BLaER1 treated with 17β-estradiol and CSF1 and Interleukin-3, amounts not matched to agents 10 nM and 100 nM (cell line): ENCODE data around the gene ZNF557.
"Not testable (repeated sequence)": the region's sequence is repeated elsewhere in the genome, so short reads cannot be mapped to it uniquely, and the experiment has no call there.

Experiments used
- H3K27ac ChIP-seq, 11 experiments: shearing (Covaris generic); formaldehyde crosslinking; 2 replicates each; pipeline ENCODE4 v1.8.1; 2022
- H3K27me3 ChIP-seq, 11 experiments: shearing (Covaris generic); formaldehyde crosslinking; 2 replicates each; pipeline ENCODE4 v1.8.1; 2022
- H3K36me3 ChIP-seq, 11 experiments: shearing (Covaris generic); formaldehyde crosslinking; 2 replicates each; pipeline ENCODE4 v1.8.1; 2022
- H3K4me1 ChIP-seq, 10 experiments: shearing (Covaris generic); formaldehyde crosslinking; 2 replicates each; pipeline ENCODE4 v1.8.1; 2022
- H3K4me2 ChIP-seq, 11 experiments: shearing (Covaris generic); formaldehyde crosslinking; 2 replicates each; pipeline ENCODE4 v1.8.1; 2022
- H3K4me3 ChIP-seq, 10 experiments: shearing (Covaris generic); formaldehyde crosslinking; 2 replicates each; pipeline ENCODE4 v1.8.1; 2022
- H3K9ac ChIP-seq, 11 experiments: shearing (Covaris generic); formaldehyde crosslinking; 2 replicates each; pipeline ENCODE4 v1.8.1; 2022
- H3K9me3 ChIP-seq, 11 experiments: shearing (Covaris generic); formaldehyde crosslinking; replicated peaks in 1 of 11; 2 replicates each; pipeline ENCODE4 v1.8.1; 2022
- H4K20me1 ChIP-seq, 11 experiments: shearing (Covaris generic); formaldehyde crosslinking; 2 replicates each; pipeline ENCODE4 v1.8.1; 2022
- Cebpa-rat ChIP-seq, 11 experiments: shearing (Covaris generic); IDR thresholded peaks; 2 replicates each; pipeline ENCODE4 v1.8.1; 2022

ZNF557 gene

GRCh38 chr19:7069042-7069903, at the start of gene ZNF557:
Gene ZNF557, plus strand, starts transcription at chr19:7069703. Its CDS starts 5,372 bp downstream, at chr19:7075075.
- H4K20me1 ChIP-seq = peaks cover 0 to 18% (median 0%) of the 10 kb centered on the region in 11 experiments; a peak in 5 of 22 replicates
- H3K36me3 ChIP-seq = peaks cover 37 to 39% (median 38%) of the 10 kb centered on the region in 11 experiments
- peaks cover 0 to 17% (median 0%) of the 10 kb centered on the region in 11 experiments; a peak in 4 of 22 replicates for H3K9me3 ChIP-seq
- peaks cover 9 to 19% (median 13%) of the 10 kb centered on the region in 10 experiments for H3K4me1 ChIP-seq
- H3K9ac ChIP-seq = peak within 1 kb of the TSS; percentile 80 to 94 (median 90)
- no peak for TF ChIP-seq Cebpa-rat (IDR thresholded peaks at IDR 0.05)
- H3K4me3 ChIP-seq = peak within 1 kb of the TSS; percentile 79 to 95 (median 90)
- H3K27me3 ChIP-seq = no peaks in the 10 kb centered on the region
- peak within 1 kb of the TSS; percentile 80 to 93 (median 89) for H3K27ac ChIP-seq
- H3K4me2 ChIP-seq = peak within 1 kb of the TSS; percentile 82 to 98 (median 91)

GRCh38 chr19:7021331-7021730, 48.2 kb upstream of the ZNF557 start, which contains the start of gene MBD3L2B:
Gene MBD3L2B, minus strand, starts transcription at chr19:7021431. Its CDS starts 34 bp downstream, at chr19:7021397.
- H3K9ac ChIP-seq, H3K27ac ChIP-seq: not testable (repeated sequence)

GRCh38 chr19:7028790-7029189, 40.7 kb upstream of the ZNF557 start:
- H3K27me3 ChIP-seq, H4K20me1 ChIP-seq, H3K4me3 ChIP-seq, H3K36me3 ChIP-seq, H3K27ac ChIP-seq, H3K4me1 ChIP-seq, H3K9me3 ChIP-seq, H3K9ac ChIP-seq, H3K4me2 ChIP-seq: not testable (repeated sequence)

More at GRCh38 chr19:7021331-7021730, 48.2 kb upstream of the ZNF557 start, which contains the start of gene MBD3L2B:
- H3K9me3 ChIP-seq, H3K4me2 ChIP-seq, H4K20me1 ChIP-seq, H3K36me3 ChIP-seq, H3K4me3 ChIP-seq, H3K4me1 ChIP-seq, H3K27me3 ChIP-seq: not testable (repeated sequence)

- not testable (repeated sequence) for H3K27me3 ChIP-seq, H3K9ac ChIP-seq, H3K36me3 ChIP-seq, H3K27ac ChIP-seq, H3K4me3 ChIP-seq, H4K20me1 ChIP-seq, H3K9me3 ChIP-seq, H3K4me2 ChIP-seq, H3K4me1 ChIP-seq
Measured at GRCh38 chr19:7030278-7030677, 39.2 kb upstream of the ZNF557 start, which contains the start of gene MBD3L5. Gene MBD3L5, plus strand, starts transcription at chr19:7030578. Its CDS starts 34 bp downstream, at chr19:7030612.

GRCh38 chr19:7040079-7040478, 29.4 kb upstream of the ZNF557 start, which contains the start of gene MBD3L4:
Gene MBD3L4, minus strand, starts transcription at chr19:7040179. Its CDS starts 35 bp downstream, at chr19:7040144.
- not testable (repeated sequence) for H3K27ac ChIP-seq, H3K4me1 ChIP-seq, H4K20me1 ChIP-seq, H3K9me3 ChIP-seq, H3K27me3 ChIP-seq, H3K9ac ChIP-seq, H3K4me2 ChIP-seq, H3K4me3 ChIP-seq, H3K36me3 ChIP-seq

- H4K20me1 ChIP-seq, H3K9me3 ChIP-seq, H3K27ac ChIP-seq, H3K27me3 ChIP-seq, H3K4me1 ChIP-seq, H3K4me3 ChIP-seq, H3K9ac ChIP-seq, H3K4me2 ChIP-seq, H3K36me3 ChIP-seq: not testable (repeated sequence)
Measured at GRCh38 chr19:7041563-7041962, 27.9 kb upstream of the ZNF557 start.

- not testable (repeated sequence) for H3K9me3 ChIP-seq, H3K27ac ChIP-seq, H3K36me3 ChIP-seq, H3K4me2 ChIP-seq, H4K20me1 ChIP-seq, H3K4me1 ChIP-seq, H3K27me3 ChIP-seq, H3K4me3 ChIP-seq, H3K9ac ChIP-seq
Measured at GRCh38 chr19:7049021-7049420, 20.5 kb upstream of the ZNF557 start, which contains the start of gene MBD3L2. Gene MBD3L2, plus strand, starts transcription at chr19:7049321. Its CDS starts 53 bp downstream, at chr19:7049374.

- not testable (repeated sequence) for H4K20me1 ChIP-seq, H3K27ac ChIP-seq, H3K4me2 ChIP-seq, H3K9me3 ChIP-seq, H3K4me1 ChIP-seq, H3K36me3 ChIP-seq, H3K9ac ChIP-seq, H3K27me3 ChIP-seq, H3K4me3 ChIP-seq
Measured at GRCh38 chr19:7051421-7051820, 18.1 kb upstream of the ZNF557 start.

GRCh38 chr19:7052896-7053295, 16.6 kb upstream of the ZNF557 start:
- not testable (repeated sequence) for H3K9me3 ChIP-seq, H3K4me3 ChIP-seq, H3K9ac ChIP-seq, H3K27me3 ChIP-seq, H3K4me1 ChIP-seq, H3K4me2 ChIP-seq, H3K27ac ChIP-seq, H3K36me3 ChIP-seq, H4K20me1 ChIP-seq

GRCh38 chr19:7054635-7055368, 14.7 kb upstream of the ZNF557 start:
- not testable (repeated sequence) for H3K9ac ChIP-seq, H4K20me1 ChIP-seq, H3K27me3 ChIP-seq, H3K9me3 ChIP-seq, H3K36me3 ChIP-seq, H3K27ac ChIP-seq, H3K4me2 ChIP-seq, H3K4me3 ChIP-seq, H3K4me1 ChIP-seq

- not testable (repeated sequence) for H4K20me1 ChIP-seq, H3K9ac ChIP-seq, H3K4me2 ChIP-seq, H3K4me1 ChIP-seq, H3K27me3 ChIP-seq, H3K9me3 ChIP-seq, H3K4me3 ChIP-seq, H3K36me3 ChIP-seq, H3K27ac ChIP-seq
Measured at GRCh38 chr19:7055679-7056078, 13.8 kb upstream of the ZNF557 start.

GRCh38 chr19:7056371-7056770, 13.1 kb upstream of the ZNF557 start:
- H4K20me1 ChIP-seq, H3K9ac ChIP-seq, H3K4me2 ChIP-seq, H3K27ac ChIP-seq, H3K27me3 ChIP-seq, H3K36me3 ChIP-seq, H3K4me3 ChIP-seq, H3K4me1 ChIP-seq, H3K9me3 ChIP-seq: not testable (repeated sequence)

GRCh38 chr19:7058576-7058975, 10.9 kb upstream of the ZNF557 start, which contains the start of gene MBD3L3:
Gene MBD3L3, minus strand, starts transcription at chr19:7058676. Its CDS starts 71 bp downstream, at chr19:7058605.
- H3K4me2 ChIP-seq, H4K20me1 ChIP-seq, H3K9ac ChIP-seq: not testable (repeated sequence)

More at GRCh38 chr19:7058576-7058975, 10.9 kb upstream of the ZNF557 start, which contains the start of gene MBD3L3:
- H3K9me3 ChIP-seq, H3K27me3 ChIP-seq, H3K4me3 ChIP-seq, H3K4me1 ChIP-seq, H3K27ac ChIP-seq, H3K36me3 ChIP-seq: not testable (repeated sequence)
